Fibroblast of skin of left biceps (primary cell): ENCODE data around the gene ANAPC2.

Experiments
- DNase-seq, 2 experiments: peaks; one replicate each; pipeline ENCODE4 v3.0.0-alpha.2; 2013; ENCODE audit warnings: low read depth in 2 of 2

ANAPC2 gene

GRCh38 chr9:137215196-137215986, 27.0 kb upstream of the ANAPC2 start:
- DNase-seq = no peak

DNA sequence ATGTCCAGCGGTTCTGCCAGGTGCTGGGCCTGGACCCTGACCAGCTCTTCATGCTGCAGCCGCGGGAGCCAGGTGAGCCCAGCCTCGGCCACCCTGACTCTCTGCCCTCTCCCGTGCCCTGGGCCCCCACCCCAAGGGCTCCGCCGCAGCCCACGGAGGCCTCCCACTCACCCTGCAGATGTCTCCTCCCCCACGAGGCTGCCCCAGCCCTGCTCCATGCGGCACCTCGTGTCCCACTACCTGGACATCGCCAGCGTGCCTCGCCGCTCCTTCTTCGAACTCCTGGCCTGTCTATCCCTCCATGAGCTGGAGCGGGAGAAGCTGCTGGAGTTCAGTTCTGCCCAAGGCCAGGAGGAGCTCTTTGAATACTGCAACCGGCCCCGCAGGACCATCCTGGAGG, 26.3 kb upstream of the ANAPC2 start:
- DNase-seq = no peak

DNA sequence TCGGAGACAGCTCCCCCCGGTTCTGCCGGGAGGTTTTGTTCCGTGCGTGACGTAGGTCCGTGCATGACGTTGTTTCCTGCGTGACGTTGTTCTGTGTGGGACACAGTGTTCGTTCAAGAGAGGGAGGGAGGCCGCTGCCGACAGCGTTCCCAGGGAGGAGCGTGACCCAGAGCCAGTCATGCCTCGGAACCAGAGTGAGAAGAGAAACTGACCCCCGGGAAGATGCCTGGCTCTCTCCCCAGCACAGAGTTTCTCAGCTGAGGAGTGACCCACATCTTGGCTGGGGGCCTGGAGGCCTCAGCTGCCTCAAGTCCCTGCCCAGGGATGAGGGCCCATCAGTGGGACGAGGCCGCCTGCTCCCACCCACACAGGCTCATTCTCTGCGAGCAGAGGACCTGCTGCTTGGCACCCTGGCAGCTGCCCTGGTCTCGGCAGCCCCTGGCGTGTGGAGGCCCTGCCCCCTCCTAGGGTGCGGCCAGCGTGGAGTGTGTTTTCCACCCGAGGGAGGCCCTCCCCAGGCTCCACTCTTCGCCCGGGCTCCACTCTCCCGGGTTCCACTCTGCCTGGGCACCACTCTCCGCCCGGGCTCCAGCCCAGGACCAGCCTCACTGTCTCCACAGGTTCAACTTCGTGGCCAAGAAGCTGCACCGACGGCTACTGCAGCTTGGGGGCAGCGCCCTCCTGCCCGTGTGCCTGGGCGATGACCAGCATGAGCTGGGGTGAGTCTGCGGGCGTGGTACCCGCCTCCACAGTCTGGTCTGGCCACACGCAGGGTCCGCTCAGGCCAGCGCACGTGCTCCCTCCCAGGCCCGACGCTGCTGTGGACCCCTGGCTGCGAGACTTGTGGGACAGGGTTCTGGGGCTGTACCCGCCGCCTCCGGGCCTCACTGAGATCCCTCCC, 25.1 kb upstream of the ANAPC2 start:
- DNase-seq = no peak

DNA sequence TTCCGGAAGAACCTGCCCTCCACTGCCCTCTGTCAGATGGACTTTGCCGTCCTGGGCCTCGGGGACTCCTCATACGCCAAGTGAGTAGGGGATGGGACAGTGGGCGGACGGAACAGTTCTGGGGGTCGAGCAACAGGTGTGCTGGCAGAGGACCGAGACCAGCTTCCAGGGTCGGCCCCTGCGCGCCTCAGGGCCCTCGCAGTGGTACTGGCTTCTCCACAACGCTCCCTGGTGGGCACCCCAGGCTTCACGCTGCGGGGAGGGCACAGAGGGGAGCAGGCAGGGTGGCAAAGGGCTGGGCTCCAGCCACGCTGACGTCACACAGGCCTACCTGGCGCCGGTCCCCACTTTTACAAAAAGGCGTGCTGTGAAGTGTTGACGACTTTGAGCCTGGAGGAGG, 24.2 kb upstream of the ANAPC2 start:
- DNase-seq = no peak

DNA sequence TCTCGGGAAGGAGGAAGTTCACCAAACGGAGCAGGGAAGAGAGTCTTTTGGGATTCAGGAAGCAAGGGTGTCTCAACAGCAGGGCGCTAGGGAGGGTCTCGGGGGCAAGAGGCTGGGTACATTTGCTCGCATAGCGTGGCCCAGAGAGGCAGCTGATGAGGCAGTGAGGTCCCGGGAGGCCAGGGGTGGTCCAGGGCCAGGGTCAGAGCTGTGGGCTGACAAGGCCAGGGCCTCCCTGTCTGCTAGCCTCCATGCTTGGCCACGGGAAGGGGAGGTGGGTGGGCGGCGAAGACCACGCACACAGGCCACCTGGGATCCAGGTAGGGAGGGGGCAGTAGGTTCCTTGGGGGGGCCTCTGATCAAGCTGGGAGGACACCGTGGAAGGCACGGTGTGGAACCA, 23.2 kb upstream of the ANAPC2 start:
- no peak for DNase-seq

- DNase-seq = no peak
Measured at GRCh38 chr9:137206602-137207001, 18.2 kb upstream of the ANAPC2 start.

DNA sequence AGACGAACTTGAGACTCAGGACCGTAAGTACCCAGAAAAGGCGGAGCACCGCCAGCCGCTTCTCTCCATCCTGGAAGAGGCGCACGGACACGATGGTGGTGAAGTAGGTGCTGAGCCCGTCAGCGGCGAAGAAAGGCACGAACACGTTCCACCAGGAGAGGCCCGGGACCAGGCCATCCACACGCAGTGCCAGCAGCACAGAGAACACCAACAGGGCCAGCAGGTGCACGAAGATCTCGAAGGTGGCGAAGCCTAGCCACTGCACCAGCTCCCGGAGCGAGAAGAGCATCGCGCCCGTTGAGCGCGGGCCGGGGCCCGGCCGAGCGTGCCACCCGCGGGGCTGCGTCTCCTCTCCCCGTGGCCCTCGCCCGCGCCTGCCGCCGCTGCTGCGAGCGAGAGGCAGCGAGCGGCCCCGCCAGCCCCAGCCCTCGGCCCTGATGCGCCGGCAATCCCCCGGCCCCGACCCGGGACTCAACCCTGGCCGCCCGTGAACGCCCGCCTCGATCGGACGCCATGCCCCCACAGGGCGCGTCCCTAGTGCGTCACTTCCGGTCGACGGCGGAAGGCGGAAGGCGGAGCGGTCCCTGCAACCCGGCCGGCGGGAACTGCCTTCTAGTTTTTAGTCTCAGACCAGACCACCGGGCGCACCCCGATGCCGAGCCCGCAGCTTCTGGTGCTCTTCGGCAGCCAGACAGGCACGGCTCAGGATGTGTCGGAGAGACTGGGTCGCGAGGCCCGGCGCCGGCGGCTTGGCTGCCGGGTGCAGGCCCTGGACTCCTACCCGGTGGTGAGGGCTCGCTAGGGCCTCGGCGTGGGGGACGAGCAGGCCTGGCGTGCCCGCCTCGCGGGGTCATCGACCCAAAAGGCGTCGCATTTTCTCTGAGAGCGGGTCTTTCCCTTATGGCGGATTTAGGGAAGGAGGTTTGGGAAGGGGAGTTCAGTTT, 17.0 kb upstream of the ANAPC2 start, which contains the start of the genes NDOR1 and TMEM203:
Gene NDOR1, plus strand, starts transcription at position 575 of the 944 bp plus-strand sequence. Its CDS starts 78 bp downstream, at position 653.
Gene TMEM203, minus strand, starts transcription at position 523 of the 944 bp plus-strand sequence. Its CDS starts 234 bp downstream, at position 289.
- DNase-seq = peak; percentile 41 to 42

GRCh38 chr9:137204731-137205125, 16.4 kb upstream of the ANAPC2 start:
- no peak for DNase-seq

DNA sequence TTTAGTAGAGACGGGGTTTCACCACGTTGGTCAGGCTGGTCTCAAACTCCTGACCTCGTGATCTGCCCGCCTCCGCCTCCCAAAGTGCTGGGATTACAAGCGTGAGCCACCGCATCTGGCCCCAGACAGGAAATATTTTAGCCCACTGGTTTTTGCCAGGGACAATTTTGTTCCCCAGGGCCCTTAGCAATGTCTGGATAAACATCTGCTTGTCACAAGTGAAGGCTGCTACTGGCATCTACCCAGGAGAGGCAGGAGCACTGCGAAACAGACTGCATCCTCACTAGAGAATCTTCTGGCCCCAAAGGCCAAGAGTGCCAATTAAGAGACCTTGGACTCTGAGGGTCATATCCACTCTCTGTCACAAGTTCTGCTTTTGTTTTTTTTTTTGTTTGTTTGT, 14.6 kb upstream of the ANAPC2 start:
- no peak for DNase-seq

DNA sequence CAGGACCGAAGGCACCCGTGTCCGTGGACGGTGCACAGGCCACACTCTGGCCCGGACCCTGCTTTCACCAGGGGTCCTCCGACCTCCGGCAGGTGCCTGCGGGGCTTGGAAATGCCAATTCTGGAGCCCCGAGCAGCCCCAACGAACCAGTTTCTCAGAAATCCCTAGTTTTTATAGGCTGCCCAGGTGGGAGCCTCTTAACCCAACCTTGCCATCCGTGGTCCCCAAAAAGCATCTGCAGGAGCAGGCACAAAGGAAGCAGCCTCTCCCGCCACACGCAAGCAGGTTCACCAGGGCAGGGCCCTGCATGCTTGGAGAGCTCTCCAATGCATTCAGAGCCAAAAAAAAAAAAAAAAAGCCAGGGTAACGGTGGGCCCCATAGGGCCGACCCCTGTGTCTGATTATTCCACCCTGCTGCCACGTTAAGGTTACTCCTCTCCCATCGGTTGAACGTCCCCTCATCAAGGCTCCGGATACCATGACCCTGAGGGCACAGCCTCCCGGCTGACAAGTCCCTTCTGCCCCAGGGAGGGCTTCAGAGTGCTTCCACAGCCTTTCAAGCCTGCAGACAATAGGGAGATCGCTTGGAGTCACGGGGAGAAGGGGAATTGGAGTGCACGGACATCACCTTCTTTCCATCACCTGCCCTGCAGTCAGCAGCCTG, 13.0 kb upstream of the ANAPC2 start:
- DNase-seq = no peak

DNA sequence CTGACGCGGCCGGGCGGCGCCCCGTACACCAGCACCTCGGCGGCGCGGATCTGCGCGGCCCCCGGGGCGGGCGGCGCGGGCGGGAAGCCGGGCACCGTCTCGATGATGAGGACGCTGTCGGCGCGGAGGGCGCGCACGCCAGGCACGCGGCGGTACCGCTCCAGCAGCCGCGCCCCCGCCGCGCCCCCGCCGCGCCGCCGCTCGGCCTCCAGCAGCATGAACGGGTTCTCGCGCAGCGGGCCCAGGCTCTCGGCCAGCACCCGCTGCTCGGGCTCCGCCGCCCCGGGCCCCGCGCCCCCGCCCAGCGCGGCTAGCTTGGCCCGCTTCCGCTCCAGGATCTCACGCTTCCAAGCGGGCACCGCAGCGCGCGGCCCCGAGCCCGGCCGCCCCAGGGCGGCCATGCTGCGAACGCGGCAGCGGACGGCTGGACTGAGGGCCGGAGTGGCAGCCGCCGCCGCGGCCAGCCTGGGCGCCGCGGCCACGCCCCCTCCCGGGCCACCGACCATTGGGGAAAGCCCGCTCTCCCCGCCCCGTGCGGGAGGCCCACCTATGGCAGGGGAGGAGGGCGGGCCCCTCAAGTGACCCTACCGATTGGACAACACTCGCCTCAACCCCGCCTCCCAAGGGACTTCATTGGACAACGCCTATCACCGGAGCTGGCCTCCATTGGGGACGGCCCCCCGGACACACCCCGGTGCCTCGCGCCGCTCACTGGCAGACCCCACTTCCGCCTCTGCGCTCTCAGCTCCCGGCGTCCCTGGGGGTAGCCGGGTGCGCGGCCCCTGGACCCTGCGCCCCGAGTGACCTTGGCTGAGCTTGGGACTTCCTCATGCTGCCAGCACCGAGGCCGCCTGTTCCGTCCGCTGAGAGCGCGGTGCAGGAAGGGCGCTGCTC, 12.2 kb upstream of the ANAPC2 start, which contains the start of gene TPRN:
Gene TPRN, minus strand, starts transcription at position 431 of the 894 bp plus-strand sequence. Its CDS starts 30 bp downstream, at position 401.
- peak; percentile 98 for DNase-seq

DNA sequence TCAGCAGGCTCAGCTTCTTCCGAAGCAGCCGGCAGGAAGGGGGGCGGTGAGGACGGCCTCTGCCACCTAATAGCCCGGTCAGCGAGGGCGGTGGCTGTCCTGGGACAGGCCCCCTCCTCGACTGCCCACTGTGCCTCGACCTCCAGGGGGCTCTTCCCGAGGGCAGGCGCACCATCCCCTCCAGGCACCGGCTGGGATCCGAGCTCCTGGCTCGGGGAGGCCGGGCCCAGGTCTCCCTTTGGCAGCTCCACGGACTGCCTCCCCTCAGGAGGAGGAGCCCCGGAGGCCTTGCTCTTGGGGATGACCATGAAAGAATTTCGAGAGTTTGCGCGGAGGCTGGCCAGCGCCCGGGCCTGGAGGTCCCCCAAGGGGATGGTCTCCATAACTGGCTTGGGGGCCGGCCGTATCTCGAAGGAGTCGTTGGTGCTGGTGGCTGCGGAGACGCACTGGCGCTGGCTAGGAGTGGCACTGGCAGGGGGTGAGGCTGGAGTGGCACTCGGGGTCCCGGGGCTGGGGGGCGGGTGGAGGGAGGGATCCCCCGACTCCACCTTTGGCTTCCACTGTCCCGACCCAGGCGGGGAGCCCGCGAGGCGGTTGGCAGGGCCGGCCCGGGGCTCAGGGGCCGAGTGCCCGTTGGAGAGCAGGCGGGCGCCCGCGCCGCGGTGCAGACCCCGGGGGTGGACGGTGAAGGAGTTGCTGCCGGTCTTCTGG, 11.2 kb upstream of the ANAPC2 start:
- DNase-seq = no peak

DNA sequence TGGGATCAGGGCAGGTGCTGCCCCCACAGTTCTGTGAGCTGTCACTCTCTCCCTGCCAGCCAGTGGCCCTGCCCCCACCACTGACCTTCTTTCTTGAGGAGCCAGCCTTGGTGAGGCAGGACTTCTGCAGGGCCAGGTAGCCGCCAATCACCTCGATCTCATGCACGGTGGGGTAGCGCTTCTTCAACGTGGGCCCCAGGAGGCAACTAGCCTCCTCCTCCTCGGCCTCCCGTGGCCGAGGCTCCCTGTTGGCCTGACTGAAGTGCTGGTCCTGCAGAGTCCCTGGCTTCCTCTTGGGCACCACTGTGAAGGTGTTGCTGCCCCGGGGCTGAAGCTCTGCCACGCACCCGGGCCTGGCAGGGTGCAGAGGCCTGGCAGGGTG, 10.5 kb upstream of the ANAPC2 start:
- DNase-seq = no peak

GRCh38 chr9:137198051-137198901, 9.9 kb upstream of the ANAPC2 start:
- no peak for DNase-seq

DNA sequence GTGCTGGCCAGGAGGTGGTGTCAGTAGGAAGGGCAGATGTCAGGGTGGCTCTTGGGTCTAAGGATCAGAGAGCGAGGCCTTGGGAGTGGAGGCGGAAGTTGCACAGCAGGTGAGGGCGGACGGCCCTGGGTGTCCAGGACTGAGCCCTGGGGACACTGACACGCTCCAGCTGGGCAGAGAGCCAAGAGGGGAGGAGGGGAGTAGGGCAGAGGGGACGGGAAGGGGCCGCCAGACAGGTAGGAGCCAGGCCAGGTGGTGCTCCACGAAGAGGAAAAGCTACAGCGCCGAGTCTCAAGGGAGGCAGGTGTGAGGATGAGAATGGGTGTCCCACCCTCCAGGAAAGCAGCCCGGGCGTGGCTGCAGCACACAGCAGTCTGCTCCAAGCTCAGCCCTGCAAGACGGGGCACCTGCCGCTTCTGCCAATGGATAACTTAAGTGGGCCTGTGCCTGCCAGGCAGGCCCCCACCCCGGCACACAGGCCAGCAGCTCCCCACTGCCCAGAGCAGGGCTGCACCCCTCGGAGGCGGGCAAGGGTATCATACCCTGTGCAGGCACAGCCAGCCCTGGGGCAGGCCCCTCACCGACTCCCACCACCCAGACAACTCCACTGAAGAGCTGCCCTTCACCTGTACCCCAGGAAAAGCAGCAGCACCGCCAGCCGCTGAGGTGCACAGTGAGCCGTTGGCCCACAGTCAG, 7.3 kb upstream of the ANAPC2 start:
- no peak for DNase-seq

GRCh38 chr9:137194909-137195308, 6.5 kb upstream of the ANAPC2 start:
- DNase-seq = no peak

- no peak for DNase-seq
Measured at GRCh38 chr9:137194388-137194787, 6.0 kb upstream of the ANAPC2 start.

DNA sequence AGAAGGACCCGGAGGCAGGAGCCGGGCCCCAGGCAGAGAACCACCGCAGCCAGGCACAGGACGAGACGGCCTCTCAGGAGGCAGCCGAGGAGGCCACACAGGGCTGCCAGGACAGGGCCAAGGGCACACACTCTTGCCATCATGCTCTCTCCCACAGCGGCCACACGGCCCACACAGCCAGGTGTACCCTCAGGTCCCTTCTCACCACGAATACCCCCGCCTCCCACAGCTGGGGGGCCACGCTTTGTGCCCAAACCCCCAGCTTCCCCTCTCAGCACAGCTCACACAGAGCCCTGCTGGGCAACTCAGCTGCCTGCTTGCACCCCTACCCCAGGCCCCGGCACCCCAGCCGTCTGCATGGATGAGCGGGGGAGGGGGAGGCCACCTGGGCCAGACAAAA, 5.4 kb upstream of the ANAPC2 start:
- DNase-seq = no peak
